Measurements from ENCODE around the gene LNPK. TPM values are rescaled to one million over a fixed set of nuclear protein-coding genes. Genes with fewer than 3 reads are reported as not detected.

Gene LNPK
- total and polyA plus RNA-seq, 9 of the 15 experiments (the other 6 are each of a cell fraction or from before 2014, with no cell fraction given) = 6.4 to 40.4 (median 21.3) TPM

- TF ChIP-seq RFX5 (IDR thresholded peaks at IDR 0.05; ENCODE audit: low read depth, low read length) (no peak), ATF7 (IDR thresholded peaks at IDR 0.05) (peak; percentile 36; the same call in 1 of the 2 replicates), NR1H2 (CRISPR knock-in tag; IDR thresholded peaks at IDR 0.05) (no peak), CBX5 (IDR thresholded peaks at IDR 0.05; ENCODE audit: borderline replicate concordance, low read depth) (no peak), GATAD2A (IDR thresholded peaks at IDR 0.05) (no peak), CBX8 (IDR thresholded peaks at IDR 0.05; ENCODE audit: borderline replicate concordance, extremely low read depth, low read depth, low read length, poor library complexity, severe bottlenecking) (no peak), ZNF79 (CRISPR knock-in tag; IDR thresholded peaks at IDR 0.05; ENCODE audit: low read depth) (no peak), MIER1 (IDR thresholded peaks at IDR 0.05; ENCODE audit: low read depth) (no peak), SMAD2 (IDR thresholded peaks at IDR 0.05; ENCODE audit: low read depth, low read length) (no peak), ZNF165 (CRISPR knock-in tag; IDR thresholded peaks at IDR 0.05; ENCODE audit: borderline replicate concordance) (no peak), POLR3A (IDR thresholded peaks at IDR 0.05; ENCODE audit: borderline replicate concordance, extremely low read depth, insufficient read depth, insufficient read length) (no peak), NFIX (CRISPR knock-in tag; IDR thresholded peaks at IDR 0.05; ENCODE audit: low read depth) (no peak), ZNF561 (CRISPR knock-in tag; conservative IDR thresholded peaks at IDR 0.05) (no peak), EHMT2 (IDR thresholded peaks at IDR 0.05) (0 out of 2 replicates have a peak, but pooled peaks have one; percentile 27), STAT5A (IDR thresholded peaks at IDR 0.05; ENCODE audit: borderline replicate concordance, low read length) (no peak), ZC3H4 (CRISPR knock-in tag; IDR thresholded peaks at IDR 0.05; ENCODE audit: borderline replicate concordance) (no peak), PRPF4 (IDR thresholded peaks at IDR 0.05; ENCODE audit: insufficient read depth, low read depth, low read length, poor library complexity, severe bottlenecking) (no peak), SPI1 (IDR thresholded peaks at IDR 0.05; ENCODE audit: borderline replicate concordance, low read depth, low read length) (no peak), FOXJ2 (tag; IDR thresholded peaks at IDR 0.05) (no peak), ZNF239 (CRISPR knock-in tag; IDR thresholded peaks at IDR 0.05) (no peak), ZNF699 (CRISPR knock-in tag; IDR thresholded peaks at IDR 0.05; ENCODE audit: insufficient replicate concordance) (no peak), LEF1 (IDR thresholded peaks at IDR 0.05) (0 out of 2 replicates have a peak, but pooled peaks have one; percentile 29), ARID2 (IDR thresholded peaks at IDR 0.05) (no peak), MEIS2 (IDR thresholded peaks at IDR 0.05; ENCODE audit: partially characterized antibody) (no peak), CBX1 (IDR thresholded peaks at IDR 0.05; ENCODE audit: low read depth) (no peak), MAFG (tag; conservative IDR thresholded peaks at IDR 0.05) (peak; percentile 96), ZNF778 (CRISPR knock-in tag; IDR thresholded peaks at IDR 0.05) (no peak)
- TF ChIP-seq, protein P1, sequence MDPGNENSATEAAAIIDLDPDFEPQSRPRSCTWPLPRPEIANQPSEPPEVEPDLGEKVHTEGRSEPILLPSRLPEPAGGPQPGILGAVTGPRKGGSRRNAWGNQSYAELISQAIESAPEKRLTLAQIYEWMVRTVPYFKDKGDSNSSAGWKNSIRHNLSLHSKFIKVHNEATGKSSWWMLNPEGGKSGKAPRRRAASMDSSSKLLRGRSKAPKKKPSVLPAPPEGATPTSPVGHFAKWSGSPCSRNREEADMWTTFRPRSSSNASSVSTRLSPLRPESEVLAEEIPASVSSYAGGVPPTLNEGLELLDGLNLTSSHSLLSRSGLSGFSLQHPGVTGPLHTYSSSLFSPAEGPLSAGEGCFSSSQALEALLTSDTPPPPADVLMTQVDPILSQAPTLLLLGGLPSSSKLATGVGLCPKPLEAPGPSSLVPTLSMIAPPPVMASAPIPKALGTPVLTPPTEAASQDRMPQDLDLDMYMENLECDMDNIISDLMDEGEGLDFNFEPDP (CRISPR knock-in tag; IDR thresholded peaks at IDR 0.05) = no peak
- TF ChIP-seq, protein P2, sequence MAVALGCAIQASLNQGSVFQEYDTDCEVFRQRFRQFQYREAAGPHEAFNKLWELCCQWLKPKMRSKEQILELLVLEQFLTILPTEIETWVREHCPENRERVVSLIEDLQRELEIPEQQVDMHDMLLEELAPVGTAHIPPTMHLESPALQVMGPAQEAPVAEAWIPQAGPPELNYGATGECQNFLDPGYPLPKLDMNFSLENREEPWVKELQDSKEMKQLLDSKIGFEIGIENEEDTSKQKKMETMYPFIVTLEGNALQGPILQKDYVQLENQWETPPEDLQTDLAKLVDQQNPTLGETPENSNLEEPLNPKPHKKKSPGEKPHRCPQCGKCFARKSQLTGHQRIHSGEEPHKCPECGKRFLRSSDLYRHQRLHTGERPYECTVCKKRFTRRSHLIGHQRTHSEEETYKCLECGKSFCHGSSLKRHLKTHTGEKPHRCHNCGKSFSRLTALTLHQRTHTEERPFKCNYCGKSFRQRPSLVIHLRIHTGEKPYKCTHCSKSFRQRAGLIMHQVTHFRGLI (CRISPR knock-in tag; IDR thresholded peaks at IDR 0.05) = no peak
These were observed 16.6 kb upstream of the LNPK start (continued) for GRCh38 chr2:176018708-176019107.

Measured in K562 (cell line).